NCI-H526 treated with DMSO at 0.1 percent for 48 hours (cell line): ENCODE measurements around the gene RHOH.

Experiments
- DNase-seq: peaks from one replicate; lab custom pipeline; 2025; lab: John Stamatoyannopoulos, UW

The RHOH gene

DNA sequence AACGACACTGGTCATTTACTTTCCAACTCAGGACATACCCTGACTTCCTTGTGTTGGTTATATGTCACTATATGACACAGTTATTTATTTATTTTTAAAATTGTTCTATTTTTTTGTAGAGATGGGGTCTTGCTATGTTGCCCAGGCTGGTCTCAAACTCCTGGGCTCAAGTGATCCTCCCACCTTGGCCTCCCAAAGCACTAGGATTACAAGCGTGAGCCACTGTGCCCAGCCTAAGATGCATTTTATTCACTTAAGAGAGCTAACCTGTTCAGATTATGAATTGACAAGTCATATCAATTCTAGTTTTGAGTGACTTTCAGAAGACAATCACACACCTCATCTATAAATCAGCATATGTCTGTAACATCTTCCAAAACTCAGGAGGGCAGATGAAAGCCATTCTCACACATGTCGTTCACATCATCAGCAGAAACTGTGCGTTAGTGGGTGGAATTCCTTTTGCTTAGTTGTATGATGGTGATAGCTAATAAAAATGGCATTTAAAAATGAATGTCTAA is 9.4 kb upstream of the RHOH start:
- DNase-seq, result no peak

GRCh38 chr4:40190019-40190418 is 6.8 kb upstream of the RHOH start:
- no peak for DNase-seq

DNA sequence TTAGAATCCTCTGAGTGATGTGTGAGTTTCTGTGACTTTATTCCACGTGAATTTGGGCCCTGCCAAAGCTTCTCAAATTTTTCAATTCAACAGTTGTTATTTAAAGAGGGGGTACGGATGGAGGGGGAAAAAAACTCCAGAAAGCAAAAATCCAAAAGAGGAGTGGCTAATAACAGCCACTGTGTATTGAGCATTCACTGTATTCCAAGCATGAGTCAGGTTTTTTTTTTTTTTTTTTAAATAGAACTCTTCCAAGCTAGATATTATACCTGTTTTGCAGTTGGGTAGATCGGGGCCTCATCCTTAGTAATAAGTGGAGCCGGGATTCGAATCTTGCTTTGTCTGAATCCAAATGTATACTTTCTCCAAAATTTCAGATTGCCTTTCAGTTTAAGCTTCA is 6.4 kb upstream of the RHOH start:
- no peak for DNase-seq

GRCh38 chr4:40190880-40191815 is 5.7 kb upstream of the RHOH start:
- DNase-seq, result peak; percentile 84

DNA sequence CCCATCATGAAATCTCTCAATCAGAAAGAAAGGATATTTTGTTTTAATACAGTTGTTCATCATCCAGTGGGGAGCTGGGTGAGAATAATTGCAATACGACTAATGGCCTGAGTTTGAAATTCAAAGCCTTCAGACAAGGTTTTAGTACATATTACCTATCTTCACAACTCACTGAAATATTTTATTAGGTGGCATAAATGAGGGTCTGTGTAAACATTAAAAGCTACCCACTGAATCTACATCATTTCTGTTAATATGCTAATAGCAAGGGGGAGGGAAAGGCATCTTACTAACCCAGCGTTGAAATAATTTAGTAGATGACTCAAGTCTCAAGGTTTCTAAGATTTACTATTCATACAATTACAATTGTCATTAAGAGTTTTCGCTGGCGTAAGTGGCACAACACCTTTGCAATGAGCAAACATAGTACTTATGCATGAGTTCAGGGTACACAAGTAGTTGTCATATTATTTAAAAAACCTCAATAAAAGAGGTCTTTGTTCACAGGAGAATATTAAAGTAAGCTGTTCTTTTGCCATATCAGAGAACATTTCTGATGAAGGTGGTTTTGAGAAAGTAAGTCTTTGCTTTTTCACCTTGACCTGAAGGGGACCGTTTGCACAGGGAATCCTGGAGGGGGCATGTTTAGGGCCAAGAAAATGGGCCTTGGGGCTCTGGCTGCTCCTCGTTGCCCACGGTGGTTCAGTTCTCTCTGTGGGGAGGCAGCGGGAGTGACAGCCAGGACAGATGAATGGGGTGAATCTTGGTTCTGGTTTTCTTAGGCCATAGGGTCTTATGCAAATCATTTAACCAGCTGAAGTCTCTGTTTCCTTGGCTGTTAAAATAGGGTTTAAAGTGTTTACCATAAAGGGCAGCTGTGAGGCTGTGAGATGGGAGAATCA is 4.5 kb upstream of the RHOH start:
- peak; percentile 34 for DNase-seq

DNA sequence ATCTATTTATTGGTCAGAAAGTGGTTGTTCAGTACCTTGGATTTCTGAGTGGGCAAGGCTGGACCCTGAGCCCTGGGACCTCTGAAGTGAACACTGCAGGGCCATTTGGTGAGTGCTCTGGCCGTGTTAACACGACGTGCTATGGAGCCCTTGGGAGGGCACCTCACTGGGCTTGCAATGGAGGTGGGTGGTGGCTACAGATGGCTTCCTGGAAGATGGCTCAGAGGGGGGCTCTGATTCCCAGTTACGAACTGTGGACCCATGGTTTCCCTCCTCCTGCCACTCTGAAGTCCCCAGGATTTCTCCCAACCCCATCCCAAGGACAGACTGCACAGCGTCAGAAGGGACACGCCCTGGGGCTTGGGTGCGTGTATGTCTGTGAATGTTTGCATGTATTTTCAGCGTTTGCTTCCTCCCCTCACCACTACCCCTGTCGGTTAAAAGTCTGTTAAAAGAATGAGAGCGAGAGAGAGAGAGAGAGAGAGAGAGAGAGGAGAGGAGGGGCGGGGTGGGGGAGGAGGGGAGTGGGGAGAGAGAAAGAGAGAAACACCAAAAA is 3.7 kb upstream of the RHOH start:
- peak; percentile 63 for DNase-seq

GRCh38 chr4:40193578-40193977 is 3.3 kb upstream of the RHOH start:
- no peak for DNase-seq

GRCh38 chr4:40194602-40195161 is 2.1 kb upstream of the RHOH start:
- DNase-seq, result no peak

- no peak for DNase-seq
These were observed 1.4 kb upstream of the RHOH start for GRCh38 chr4:40195182-40196177.

- DNase-seq, result no peak
These were observed 559 bp upstream of the RHOH start for GRCh38 chr4:40196272-40196671.

DNA sequence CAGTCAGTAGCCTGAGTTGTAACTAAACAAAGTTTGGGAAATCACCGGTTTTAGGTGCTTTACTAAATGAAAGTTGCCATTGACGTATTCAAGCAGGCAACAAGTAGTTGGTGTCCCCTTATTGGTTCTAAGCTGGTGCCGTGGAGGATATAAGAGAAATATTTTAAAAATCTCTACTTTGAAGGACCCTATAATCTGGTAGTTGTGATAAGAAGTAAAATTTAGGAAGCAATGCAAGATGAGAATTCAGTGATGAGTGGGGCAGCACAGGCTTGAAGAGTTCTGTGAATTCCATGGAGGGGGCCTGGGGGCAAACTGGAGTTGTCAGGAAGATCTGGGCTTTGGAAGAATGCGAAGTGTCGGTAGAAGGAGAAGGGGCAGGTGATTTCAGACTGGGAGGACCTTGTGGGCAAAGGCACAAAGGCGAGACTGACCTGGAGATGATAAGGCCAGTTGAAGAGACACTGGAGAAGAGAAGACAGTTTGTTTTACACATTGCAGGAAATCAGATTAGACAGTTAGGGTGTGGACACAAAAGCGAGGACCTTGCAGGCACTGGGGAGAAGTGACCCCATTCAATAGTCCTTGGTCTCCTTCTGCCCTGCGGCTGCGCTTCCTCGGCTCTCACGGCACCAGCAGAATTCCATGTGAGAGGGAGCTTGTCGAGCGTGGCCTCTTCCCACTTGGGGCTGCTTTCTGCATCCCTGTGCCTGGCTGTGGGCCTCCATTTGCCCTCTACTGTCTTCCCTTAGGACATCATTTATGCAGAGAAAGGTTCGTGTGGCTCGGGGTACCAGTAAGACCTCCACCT is 1.3 kb downstream of the RHOH start:
- DNase-seq, result no peak

- DNase-seq, result no peak
These were observed 2.4 kb downstream of the RHOH start for GRCh38 chr4:40199179-40199670.

DNA sequence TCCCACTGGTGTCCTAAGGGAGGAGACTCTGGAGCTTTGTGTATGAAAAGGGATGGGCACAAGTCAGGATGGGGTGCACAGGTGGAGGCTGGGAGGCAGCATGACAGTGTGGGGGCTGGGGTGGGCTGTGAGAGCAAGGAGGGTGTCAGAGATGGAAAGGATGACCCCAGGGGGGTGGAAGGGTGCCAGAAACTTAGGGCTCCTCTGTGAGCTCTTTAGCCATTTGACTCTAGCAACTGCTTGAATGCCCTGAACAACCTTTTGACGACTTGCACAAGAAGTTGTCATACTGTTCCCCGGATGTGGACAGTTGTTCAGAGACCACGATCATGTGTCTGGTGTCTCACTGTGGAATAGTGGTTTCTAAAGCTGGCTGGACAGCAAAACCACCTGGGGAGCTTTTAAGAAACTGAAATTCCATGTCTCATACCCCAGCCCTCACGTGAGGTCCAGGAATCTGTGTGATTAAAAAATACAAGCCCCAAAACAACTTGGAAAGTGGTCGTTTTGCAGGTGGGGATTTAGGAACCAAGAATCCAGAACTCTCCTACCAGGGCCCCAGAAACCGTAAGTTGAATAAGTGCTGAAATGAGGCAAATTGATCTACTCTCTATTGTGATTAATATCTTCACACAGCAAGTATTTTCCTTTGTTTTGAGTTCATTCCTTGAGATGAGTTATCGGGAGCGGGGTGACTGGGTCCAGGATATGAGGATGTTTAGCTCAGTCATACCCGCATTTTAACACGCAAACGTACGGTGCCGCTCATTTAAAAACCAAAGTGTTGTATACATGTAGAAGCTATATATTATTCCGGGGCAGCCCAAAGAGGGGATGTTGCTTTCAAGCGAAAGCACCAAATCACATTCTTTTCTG is 3.4 kb downstream of the RHOH start:
- DNase-seq, result no peak

- peak; percentile 12 for DNase-seq
These were observed 4.3 kb downstream of the RHOH start for GRCh38 chr4:40200875-40201801.

DNA sequence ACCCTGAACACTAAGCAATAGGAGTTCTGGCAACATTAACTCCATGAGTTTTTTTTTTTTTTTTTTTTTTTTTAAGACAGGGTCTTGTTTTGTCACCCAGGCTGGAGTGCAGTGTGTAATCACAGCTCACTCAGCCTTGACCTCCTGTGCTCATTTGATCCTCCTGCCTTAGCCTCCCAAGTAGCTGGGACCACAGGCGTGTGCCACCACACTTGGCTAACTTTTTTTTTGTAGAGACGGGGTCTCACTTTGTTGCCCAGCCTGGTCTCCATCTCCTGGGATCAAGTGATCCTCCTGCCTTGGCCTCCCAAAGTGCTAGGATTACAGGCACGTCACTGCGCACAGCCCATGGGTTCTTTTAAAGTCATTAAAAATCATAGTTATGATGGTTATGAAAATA is 5.1 kb downstream of the RHOH start:
- DNase-seq, result no peak

DNA sequence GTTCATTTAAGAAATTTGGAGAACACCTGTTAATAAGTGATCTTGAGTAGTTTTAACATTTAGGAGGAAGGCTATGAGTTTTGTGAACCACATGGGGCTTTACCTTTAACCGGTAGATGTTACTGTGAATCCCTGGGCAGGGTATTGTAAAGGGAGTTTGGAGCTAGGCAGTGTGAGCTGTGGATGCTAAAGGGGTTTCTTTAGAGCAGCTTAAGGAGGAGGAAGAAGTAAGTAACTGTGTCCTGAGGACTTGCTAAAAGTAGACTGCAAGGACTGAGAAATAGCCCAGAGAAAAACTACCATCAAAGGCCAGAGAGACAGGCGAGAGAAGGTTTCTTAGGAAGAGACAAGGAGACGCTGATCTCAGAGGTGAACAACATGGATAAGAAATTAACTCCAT is 5.6 kb downstream of the RHOH start:
- DNase-seq, result no peak

- no peak for DNase-seq
These were observed 7.9 kb downstream of the RHOH start for GRCh38 chr4:40204507-40205258.
